ENCODE results near the gene PPARG.
"Not testable (repeated sequence)": the region's sequence is repeated elsewhere in the genome, so short reads cannot be mapped to it uniquely, and the experiment has no call there.

The PPARG gene

GRCh38 chr3:12379640-12380429 is 91.0 kb downstream of the PPARG start:
- in situ Hi-C loops (cut with MboI; ENCODE audit: low sequenced_read_pairs, unreplicated experiment): no loop called here
- TF ChIP-seq CTCF (IDR thresholded peaks at IDR 0.05; ENCODE audit: borderline replicate concordance, control extremely low read depth, extremely low read depth, insufficient read depth, missing control alignments): no peak
- no peak for DNase-seq (ENCODE audit: low spot score)

DNA sequence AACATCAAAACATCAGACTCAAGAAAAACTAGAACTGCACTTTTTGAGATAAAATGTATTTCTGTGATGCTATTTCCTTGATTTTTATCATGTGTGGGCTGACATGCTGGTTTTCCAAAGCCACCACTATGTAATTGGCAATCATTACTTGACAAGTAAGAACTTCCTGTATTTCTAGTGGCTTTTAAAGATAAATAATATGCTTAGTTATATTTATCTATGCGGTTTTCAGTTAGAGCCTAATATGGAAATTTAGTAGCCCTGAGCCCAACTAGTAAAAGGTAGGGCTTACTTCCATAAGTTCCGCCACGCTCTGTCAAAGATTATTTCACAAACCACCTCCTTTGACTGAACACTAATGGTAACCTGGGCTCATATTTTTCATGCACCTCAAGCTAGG is 91.6 kb downstream of the PPARG start:
- in situ Hi-C loops (cut with MboI; ENCODE audit: low sequenced_read_pairs, unreplicated experiment): no loop called here
- no peak for TF ChIP-seq CTCF (IDR thresholded peaks at IDR 0.05; ENCODE audit: borderline replicate concordance, control extremely low read depth, extremely low read depth, insufficient read depth, missing control alignments)
- no peak for DNase-seq (ENCODE audit: low spot score)

GRCh38 chr3:12381199-12381598 is 92.3 kb downstream of the PPARG start:
- in situ Hi-C loops (cut with MboI; ENCODE audit: low sequenced_read_pairs, unreplicated experiment): no loop called here
- TF ChIP-seq CTCF (IDR thresholded peaks at IDR 0.05; ENCODE audit: borderline replicate concordance, control extremely low read depth, extremely low read depth, insufficient read depth, missing control alignments): no peak
- no peak for DNase-seq (ENCODE audit: low spot score)

- no peak for TF ChIP-seq CTCF (IDR thresholded peaks at IDR 0.05; ENCODE audit: borderline replicate concordance, control extremely low read depth, extremely low read depth, insufficient read depth, missing control alignments)
- in situ Hi-C loops (cut with MboI; ENCODE audit: low sequenced_read_pairs, unreplicated experiment): no loop called here
- no peak for DNase-seq (ENCODE audit: low spot score)
These were observed 94.3 kb downstream of the PPARG start for GRCh38 chr3:12383218-12383617.

DNA sequence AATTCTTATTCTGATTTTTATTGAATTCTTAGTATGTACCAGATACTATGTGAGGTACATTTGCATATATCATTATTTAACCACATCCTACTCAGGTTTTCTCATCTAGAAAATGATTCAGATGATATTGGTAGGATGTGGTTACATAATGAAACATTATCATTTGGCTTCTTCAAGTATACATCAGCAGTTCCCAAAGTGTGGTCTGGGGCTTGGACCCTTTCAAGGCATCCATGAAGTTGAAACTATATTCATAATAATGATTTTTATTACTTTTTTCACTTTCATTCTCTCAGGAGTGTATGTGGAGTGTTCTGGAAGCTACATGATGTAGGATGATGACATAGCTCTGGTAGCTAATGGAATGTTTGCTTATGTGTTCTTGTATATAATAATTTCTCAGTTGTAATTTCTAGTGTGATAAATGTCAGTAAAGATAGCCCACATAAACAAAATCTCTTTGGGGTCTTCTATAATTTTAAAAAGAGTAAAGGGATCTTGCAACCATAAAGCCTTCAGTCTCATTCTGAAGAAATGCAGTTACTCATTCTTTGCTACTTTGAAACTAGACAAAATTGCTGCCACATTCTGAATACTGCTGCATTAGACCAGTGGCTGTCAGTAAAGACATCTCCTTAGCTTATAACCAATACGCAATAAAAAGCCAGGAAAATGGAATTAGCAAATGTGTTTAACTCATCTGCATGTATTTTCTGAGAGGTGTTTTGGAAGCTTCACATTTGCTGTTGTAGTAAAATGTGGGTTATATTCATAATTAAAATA is 95.8 kb downstream of the PPARG start:
- no peak for DNase-seq (ENCODE audit: low spot score)
- TF ChIP-seq CTCF (IDR thresholded peaks at IDR 0.05; ENCODE audit: borderline replicate concordance, control extremely low read depth, extremely low read depth, insufficient read depth, missing control alignments): no peak
- in situ Hi-C loops (cut with MboI; ENCODE audit: low sequenced_read_pairs, unreplicated experiment): no loop called here

DNA sequence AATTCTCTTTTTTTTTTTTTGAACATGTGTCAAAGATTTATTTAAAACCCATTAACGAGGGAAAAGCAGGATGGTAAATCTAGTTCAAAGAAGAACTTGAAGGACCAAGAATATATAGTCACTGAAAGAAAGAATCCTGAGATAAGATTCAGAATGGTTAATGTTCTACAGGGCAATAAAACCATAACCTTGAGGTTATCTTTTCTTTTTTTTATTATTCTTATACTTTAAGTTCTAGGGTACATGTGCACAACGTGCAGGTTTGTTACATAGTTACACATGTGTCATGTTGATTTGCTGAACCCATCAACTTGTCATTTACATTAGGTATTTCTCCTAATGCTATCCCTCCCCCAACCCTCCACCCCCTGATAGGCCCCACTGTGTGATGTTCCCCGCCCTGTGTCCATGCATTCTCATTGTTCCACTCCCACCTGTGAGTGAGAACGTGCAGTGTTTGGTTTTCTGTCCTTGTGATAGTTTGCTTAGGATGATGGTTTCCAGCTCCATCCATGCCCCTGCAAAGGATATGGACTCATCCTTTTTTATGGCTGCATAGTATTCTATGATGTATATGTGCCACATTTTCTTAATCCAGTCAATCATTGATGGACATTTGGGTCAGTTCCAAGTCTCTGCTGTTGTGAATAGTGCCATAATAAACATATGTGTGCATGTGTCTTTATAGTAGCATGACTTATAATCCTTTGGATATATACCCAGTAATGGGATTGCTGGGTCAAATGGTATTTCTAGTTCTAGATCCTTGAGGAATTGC is 97.8 kb downstream of the PPARG start:
- DNase-seq (ENCODE audit: low spot score); in situ Hi-C loops (cut with MboI; ENCODE audit: low sequenced_read_pairs, unreplicated experiment): not testable (repeated sequence)
